Hematopoietic multipotent progenitor cell treated with erythropoietin and hydrocortisone succinate and interleukin-3 and kit ligand, for 6 days (in vitro differentiated cells): ENCODE data around the gene SLC22A15.
"Not testable (repeated sequence)": the region's sequence is repeated elsewhere in the genome, so short reads cannot be mapped to it uniquely, and the experiment has no call there.

Experiments used
- DNase-seq: peaks from one replicate; pipeline ENCODE4 v3.0.0-alpha.2; 2015

SLC22A15 gene

GRCh38 chr1:115976062-115976920 lies at the start of gene SLC22A15:
TSS of gene SLC22A15 (plus strand) at chr1:115976513. CDS start at chr1:115976628, 115 bp downstream.
- DNase-seq: peak; percentile 88

- no peak for DNase-seq
These were observed 48.3 kb upstream of the SLC22A15 start for GRCh38 chr1:115927971-115928370.

- peak; percentile 11 for DNase-seq
These were observed 46.4 kb upstream of the SLC22A15 start for GRCh38 chr1:115929881-115930280.

GRCh38 chr1:115933625-115934024 lies 42.7 kb upstream of the SLC22A15 start:
- no peak for DNase-seq

GRCh38 chr1:115939455-115939854 lies 36.9 kb upstream of the SLC22A15 start:
- no peak for DNase-seq

GRCh38 chr1:115946116-115946515 lies 30.2 kb upstream of the SLC22A15 start:
- DNase-seq: no peak

- no peak for DNase-seq
These were observed 27.2 kb upstream of the SLC22A15 start for GRCh38 chr1:115949156-115949555.

DNA sequence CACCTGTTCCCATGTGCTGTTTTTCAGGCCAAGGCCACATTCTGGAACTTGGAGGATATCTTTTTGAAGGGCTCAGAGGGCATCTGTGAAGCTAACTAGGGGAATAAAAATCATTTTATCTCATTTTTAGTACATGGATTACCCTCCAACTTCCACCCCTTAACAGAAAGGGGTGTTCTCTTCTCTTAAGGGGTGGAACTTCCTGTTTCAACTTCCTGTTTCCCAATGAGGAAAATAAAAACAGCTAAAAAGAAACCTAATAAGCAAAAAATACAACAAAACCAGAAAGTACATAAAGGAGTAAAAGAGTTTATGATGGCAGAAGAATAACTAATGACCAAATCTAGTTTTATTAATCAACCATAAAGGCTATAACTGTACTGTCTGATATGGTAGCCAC lies 24.8 kb upstream of the SLC22A15 start:
- no peak for DNase-seq

- DNase-seq: no peak
These were observed 23.8 kb upstream of the SLC22A15 start for GRCh38 chr1:115952547-115952946.

DNA sequence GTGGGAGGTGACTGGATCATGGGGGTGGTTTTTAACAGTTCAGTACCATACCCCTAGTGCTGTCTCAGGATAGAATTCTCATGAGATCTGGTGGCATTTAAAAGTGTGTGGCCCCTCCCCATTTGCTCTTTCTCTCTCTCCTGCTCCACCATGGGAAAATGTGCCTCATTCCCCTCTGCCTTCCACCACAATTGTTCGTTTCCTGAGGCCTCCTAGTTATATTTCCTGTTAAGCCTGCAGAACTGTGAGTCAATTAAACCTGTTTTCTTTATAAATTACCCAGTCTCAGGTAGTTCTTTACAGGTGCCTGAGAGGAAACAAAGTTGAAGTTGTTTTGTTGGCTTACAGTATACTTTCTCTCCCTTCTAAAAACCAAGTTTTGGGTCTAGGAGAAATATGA lies 23.1 kb upstream of the SLC22A15 start:
- no peak for DNase-seq

GRCh38 chr1:115954684-115955083 lies 21.6 kb upstream of the SLC22A15 start:
- DNase-seq: no peak

DNA sequence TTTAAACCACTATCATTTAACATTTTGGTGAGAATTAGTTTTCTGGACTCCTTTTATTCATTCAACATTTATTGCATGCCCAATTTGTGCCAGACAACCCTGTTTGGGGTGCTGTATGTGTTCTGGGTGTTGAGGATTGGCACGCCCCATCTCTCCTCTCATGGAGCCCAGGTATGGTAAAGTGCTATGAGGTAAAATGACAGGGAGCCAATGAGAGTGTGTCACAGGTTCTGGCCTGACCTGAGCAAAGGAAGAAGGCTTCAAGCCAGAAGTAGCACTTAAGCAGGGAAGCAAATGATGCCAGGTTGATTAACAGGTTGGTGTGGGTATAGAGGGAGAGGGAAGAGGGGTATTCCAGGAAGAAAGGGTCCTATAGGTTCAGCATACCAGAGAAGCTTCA lies 21.1 kb upstream of the SLC22A15 start:
- DNase-seq: no peak

DNA sequence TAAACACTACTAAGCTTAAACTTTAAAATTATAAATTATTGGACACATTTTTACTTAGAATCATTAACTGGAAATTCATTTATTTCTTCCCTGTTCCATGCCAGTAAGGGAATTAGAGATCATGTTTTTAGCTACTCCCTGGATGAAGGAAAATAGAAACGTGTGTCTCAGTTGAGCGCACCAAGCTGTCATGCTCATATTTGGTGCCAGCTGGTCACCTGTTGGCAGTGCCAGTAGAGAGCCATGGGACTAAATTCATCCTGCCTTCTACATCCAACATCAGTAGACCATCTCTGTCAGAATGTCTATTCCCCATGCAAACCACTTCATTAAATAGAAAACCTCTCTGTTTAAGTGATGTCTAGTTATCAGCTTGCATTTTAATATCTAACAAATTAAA lies 17.4 kb upstream of the SLC22A15 start:
- no peak for DNase-seq

- peak; percentile 28 for DNase-seq
These were observed 6.8 kb upstream of the SLC22A15 start for GRCh38 chr1:115969509-115969908.

DNA sequence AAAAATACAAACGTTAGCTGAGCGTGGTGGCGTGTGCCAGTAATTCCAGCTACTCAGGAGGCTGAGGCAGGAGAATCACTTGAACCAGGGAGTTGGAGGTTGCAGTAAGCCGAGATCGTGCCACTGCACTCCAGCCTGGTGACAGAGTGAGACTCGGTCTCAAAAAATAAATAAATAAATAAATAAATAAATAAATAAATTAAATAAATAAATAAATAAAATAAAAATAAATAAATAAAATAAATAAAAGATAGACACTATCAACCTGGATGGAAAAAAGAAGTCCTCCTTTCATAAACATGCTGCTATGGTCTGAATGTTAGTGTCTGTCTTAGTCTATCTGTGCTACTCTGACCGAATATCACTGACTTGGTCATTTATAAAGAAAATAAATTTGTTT lies 4.5 kb upstream of the SLC22A15 start:
- DNase-seq: not testable (repeated sequence)

GRCh38 chr1:115973154-115973553 lies 3.2 kb upstream of the SLC22A15 start:
- DNase-seq: no peak

DNA sequence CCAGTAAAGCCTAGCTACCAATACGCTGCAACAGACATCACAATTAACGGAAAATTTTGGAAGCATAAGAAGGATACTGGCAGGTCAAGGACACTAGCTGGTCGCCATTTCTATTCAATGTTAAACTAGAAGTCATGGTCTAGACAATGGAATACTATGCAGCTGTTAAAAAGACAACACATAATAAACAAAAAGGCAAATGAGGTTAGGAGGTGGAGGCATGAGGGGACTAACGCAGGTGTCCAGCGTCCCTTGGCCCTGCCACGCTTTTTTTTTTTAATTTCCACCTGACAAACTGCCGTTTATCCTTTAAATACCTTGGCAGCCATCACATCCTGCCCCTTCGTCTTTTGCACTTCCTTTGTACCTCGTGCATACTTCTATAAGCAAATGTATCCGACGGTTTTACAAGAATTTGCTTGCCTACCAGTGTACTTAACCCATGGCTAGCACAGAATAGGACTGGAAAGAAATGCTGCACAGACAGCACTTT lies 698 bp upstream of the SLC22A15 start:
- no peak for DNase-seq

DNA sequence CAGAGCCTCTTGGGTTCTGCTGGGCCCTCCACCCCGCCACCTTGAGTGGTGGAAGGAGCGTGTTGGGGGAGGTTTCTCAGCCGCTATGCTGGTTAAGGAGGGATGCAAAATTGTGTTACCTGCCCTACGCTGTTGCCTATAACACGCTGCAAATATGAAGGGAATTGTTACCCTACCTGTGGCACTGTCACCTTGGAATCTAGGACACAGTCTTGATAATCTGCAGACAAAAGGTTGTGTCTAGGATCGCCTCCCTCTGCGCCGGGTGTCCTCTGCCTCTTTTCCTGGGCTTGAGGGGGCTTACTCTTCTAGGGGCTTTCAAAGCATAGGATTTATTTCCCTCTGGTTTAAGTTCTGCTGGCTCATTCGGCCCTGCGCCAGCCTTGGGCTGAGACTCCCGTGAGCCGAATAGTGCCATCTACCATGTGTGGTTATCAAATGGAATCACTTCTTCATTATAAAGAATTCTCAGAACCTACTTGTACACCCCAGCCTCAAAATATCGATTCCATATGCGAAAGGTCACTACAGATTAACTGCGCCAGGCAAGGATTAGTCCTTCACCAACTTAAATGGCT lies 697 bp downstream of the SLC22A15 start:
- peak; percentile 23 for DNase-seq

DNA sequence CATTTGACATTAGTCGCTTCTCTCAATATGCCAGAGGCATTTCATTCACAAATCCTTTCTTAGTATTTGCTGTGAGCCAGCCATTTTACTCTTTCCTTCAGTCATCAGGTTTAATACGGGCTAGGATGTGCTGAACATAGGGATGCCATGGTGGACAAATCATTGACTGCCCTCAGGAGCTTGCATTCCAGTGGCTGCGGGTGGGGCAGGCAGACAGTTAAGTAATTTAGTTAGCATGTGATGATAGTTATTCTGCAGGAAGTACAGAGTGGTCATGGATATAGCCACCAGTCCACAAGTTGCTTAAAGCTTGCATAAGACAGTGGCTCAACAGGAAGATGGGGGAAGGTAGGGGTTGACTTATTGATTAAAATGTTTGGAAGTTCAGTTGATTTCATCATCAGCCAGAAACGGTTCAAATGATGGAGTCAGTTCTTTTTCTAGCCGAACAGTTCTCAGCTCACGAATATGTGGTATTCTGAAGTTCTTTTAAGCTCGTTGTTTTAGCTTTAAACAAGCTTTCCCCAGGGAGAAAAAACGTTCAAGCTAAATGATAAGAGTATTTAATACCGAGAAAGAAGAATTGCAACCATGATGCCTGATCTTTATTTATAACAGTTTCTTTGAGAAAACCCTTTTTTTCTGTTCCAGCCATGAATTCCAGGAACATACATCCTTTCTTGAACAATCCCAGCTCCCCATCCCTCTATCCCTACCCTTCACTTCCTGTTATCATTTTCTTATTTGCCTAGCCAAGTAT lies 1.4 kb downstream of the SLC22A15 start:
- peak; percentile 51 for DNase-seq

DNA sequence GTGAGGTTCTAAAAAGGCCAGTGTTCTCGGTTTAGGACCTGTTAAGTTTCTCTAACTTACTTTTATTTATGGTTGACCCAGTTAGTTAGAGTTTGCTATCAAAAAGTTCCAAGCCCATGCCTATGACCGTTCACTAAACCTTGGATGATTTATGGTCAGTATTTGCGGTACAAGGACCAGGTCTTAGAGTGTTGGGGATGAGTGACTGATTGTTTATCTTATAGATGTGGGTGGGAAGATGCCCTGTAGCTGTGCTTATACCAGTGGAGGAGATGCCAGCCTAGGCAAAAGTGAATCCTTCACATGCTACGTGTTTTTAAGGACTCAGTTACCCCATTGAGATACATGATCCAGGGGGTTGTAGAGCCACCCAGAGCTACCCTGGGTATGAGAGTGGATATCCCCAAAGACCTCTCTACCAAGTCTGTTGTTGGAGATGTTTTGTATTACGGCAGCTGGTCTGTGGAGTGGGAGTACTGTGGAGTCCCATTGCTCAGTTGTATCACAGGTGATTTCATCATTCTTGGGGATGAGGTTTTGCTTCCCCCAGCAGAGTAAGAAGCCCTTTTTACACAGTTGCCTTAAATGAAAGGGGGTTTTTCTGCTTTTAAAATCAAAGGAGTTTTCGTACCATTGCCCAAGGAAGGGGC lies 2.1 kb downstream of the SLC22A15 start:
- no peak for DNase-seq

DNA sequence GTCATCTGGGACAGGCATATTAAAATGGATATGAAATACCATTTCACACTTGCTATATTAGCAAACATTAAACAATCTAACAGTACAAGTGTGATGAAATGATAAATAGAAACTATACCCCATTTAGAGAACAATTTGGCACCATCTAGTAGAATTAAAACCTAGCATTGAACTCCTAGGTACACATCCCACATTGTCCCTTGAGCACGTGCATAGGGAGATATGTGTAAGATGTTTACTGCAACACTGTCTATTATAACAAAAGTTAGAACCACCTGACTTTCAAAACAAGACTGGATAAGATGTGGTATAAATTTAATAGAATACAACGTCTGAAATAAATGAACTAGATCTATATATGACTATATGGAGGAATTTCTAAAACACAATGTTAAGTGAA lies 3.8 kb downstream of the SLC22A15 start:
- no peak for DNase-seq

- peak; percentile 75 for DNase-seq
These were observed 5.0 kb downstream of the SLC22A15 start for GRCh38 chr1:115980998-115981993.
